Muscle of back (tissue), 11 donors: ENCODE results near the gene RNF150. TPM values are rescaled to one million over a fixed set of nuclear protein-coding genes. Genes with fewer than 3 reads are reported as not detected.

Experiments
- DNase-seq, 3 donors: peaks; one replicate each; pipeline versions ENCODE4 v3.0.0 to v3.0.0-alpha.2; 2013
- polyA plus RNA-seq, 10 donors: library from polyadenylated mRNA; unstranded; fragments of 120-200 nt; gene quantifications; one replicate each; pipeline ENCODE4 v1.2.1, GENCODE V29; 2013; ENCODE audit not compliant: insufficient read length in 10 of 10

RNF150 gene
- polyA plus RNA-seq, 10 donors: 30.4 to 43.4 (median 38.0) TPM

DNA sequence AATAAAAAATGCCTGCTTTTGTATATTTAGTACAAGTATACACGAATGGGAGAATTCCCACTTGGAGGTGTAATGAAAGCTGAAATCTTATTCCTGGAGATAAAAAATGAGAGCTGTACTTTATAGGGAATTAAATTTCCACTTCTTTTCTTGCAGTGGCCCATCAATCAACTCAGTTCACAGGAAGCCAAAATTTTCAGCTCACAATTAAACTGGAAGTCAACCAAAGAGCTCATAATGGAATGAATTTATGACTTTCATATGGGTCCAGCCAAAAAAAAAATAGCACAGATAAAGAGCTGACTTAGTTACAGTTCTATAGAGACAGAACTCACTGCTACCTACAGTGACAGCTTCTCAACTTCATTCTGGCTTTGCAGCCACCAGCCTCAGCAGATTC, 261.9 kb downstream of the RNF150 start:
- peak; percentile 63 to 79 (median 65) for DNase-seq

DNA sequence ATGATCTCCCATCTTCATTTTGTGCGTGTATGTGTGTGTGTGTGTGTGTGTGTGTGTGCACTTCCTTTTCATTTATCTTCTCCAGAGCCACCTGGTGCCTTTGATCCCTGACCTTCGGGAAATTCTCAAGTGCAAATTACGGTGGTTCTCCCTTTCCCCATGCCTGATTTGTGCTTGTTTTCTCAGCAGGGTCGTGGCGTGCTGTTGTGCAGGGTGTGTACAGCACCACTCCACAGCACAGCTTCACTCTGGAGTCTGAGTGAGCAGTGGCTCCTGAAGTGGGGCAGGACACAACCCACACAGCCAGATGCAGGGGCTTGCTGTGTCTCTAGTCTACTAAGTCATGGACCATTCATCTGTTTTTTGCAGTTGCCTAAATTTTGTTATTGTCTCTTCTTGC, 262.8 kb downstream of the RNF150 start:
- DNase-seq: no peak

DNA sequence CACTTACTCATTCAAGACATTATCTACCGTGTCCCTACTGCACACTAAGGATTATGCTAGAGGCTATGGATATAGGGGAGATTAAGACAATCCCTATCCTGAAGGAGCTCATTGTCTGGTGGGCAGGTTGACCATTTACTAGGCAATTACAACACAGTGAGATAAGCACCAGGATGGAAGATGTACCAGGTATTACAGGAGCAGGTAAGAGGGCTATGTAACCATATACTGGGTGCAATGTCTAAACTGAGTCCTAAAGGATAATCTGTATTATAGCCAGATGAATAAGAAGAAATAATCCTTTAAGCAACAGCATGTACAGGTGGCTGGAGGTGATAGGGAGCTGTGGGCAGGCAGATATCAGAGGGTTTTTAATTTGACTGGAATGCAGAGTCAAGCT, 263.8 kb downstream of the RNF150 start:
- DNase-seq: no peak

DNA sequence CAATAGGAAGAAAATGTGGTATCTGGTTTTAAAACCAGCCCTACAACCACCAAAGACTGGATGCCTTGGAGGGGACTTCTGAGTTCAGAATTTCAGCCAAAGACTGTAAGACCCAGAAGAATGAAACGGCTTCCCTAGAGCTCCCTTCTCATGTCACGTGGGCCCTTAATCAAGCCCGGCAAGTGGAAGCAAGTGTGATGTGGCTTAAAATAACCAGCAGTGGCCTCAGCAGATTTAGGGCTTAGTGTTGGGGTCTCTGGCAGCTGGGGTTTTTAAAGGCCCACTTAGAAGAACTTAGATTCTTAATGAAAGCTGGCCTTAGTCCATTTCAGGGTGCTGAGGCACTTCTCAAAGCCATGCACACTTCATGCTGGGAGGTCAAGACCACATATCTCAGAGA, 265.9 kb downstream of the RNF150 start:
- no peak for DNase-seq

DNA sequence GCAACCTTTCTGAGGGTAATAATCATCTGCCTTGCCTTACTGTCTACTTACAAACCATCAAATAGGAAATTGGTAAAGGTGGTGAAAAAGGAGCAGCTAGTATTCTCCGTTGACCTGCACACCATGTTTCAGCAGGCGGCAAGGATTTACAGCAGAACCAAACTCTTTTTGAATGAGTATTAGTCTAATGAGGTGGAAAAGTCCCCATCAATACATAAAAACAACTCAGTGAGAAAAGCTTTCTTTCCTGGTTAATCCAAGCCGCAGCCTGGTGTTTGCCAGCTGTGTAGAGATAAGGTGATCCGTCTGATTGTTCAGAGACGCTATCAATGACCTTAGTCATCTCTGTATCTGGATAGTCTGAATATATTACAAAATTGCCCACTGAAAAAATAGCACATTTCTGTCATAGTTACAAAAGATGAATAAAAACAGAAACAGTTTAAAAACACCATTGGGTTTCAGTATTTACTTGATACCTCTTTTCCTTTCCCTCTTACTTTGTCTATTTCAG, 266.7 kb downstream of the RNF150 start:
- no peak for DNase-seq

DNA sequence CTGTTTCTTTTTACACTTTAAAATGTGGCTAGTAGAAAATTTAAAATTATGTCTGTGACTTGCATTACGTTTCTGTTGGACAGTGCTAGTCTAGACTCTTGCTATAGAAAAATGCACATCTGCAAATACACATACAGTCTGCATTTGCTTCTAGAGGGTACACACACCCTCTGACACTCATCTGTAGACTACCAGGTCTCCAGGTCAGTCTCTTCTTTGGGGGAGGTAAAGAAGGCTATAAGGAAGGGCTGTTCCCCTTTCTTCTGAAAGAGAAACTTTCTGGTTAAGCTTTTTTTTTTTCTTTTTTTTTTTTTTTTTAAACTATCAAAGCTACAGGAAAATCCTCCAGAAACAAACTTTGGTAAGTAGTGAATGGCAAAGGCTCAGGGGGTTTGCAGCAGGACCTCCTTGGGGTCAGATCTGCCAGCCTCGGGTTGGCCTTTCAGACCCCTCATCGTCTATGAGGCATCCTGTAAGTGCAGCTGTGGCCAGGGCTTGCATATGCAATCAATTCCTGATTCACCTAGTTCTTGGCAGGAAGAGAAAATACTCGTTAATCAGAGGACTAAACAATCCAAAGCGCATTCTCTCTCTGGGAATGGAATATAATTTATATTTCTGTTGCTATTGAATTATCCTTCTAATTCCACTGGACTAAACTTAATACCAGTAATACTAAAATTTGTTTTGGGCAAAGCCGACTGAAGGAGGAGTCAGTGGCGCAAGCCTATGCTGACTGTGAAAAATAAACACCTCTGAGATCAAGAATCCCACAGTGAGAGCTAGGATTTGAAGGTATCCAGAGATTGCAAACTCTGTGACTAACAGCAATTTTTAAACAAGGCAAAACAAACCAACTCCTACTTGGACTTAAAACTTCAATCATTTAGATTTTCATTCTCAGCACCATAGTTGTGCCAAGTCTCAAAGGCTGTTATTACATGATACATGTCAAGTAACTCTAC, 267.7 kb downstream of the RNF150 start:
- peak in 1 of 3 donors; percentile 67 for DNase-seq

DNA sequence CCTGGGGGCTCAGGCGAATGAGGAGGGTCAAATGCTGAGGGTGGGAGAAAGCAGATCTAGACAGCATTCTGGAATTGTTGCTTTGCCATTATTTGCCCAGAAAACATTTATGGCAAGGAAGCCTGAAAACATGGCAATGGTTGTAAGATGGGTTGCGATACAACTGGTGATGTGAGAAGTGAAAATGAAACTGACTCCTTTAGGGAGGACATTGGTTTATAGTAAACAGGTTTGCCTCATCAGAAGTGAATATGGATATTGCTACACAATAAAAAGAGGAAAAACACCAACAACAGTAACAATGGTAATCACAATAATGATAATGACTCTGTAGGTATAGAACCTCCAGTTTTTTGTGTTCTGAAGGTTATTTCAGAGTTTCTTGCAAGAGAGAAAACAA, 270.1 kb downstream of the RNF150 start:
- no peak for DNase-seq

DNA sequence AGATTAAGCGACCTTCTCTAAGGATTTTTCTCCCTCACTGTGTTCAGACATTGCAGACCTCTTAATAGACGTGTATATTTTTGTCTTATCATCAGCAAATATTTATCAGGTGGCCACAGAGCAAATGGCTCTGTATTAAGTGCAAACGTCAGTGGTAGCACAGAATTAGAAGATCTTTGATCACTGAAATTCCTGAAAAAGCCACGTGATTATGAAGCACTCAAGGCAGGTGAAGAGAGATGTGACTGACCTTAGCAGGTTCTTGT, 271.2 kb downstream of the RNF150 start:
- no peak for DNase-seq

DNA sequence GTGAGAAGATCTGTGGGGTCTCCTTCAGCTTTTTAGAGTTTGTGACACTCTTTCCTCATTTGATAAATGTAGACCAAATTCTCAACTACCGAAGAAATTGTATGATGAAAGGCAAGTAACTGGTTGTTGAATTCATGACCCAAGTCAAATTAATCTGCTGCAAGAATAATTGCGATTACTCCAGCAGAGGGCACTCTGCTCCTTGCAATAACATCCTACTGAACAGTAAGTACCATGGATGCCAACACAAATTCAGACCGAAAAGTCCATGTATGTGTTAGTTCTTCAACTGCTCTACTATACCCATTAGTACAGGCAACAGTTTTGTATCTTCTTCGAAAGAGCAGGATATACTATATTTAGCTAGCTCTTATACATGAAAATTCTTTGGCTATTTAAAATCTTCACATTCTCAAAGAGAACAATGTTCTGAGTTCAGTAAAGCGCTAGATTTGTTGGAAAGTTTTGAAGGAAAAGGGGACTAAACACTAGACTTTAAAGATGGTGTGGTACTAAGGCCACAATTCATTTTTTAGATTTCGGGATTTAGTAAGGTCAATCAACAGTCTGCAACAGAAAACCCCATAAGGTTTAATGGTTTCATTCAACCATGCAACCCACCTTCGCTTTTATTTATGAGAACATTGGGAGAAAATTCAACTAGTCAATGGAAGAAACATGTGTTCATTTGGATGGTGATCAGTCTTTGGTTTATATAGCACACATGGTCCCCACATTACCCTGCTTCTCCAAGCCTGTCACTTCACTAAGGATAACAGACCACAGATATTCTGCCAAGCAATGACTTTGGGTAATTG, 271.7 kb downstream of the RNF150 start:
- peak; percentile 85 to 94 (median 90) for DNase-seq

DNA sequence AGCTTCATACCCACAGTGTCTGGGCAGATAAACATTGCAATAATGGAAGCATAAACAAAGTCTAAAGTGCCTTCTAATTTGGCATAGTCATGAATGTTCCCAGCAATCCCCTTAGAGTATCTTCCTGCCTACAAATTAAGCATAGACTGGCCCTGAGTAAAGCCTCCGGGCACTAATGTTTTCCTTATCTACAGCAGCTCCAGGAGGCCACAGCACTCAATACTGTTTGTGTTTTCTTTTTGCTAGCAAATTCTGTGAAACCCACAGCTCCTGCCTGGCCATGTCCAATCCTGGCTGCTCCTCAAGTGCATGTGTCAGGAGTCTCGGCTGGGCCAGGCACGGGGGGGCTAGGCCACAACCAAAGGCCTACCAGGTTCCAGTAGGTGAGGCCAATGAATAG, 274.4 kb downstream of the RNF150 start:
- no peak for DNase-seq

DNA sequence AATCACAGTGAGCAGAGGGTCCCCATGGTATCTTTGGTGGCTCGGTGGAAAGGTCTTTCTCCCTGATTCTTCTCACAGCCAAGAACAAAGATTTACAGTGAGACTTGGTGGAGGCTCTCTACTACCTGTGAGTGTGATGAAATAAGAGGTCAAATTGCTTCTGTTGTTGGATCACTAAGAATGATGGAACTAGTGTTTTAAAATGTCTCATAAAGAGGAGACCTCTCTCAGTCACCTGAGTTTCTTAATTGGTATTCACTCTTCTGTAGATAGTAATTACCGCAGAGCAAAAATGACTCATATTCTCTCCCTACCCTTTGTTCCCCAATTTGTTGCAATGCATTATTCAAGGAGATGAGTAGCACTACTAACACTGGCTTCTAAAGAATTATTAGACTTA, 276.2 kb downstream of the RNF150 start:
- DNase-seq: no peak

DNA sequence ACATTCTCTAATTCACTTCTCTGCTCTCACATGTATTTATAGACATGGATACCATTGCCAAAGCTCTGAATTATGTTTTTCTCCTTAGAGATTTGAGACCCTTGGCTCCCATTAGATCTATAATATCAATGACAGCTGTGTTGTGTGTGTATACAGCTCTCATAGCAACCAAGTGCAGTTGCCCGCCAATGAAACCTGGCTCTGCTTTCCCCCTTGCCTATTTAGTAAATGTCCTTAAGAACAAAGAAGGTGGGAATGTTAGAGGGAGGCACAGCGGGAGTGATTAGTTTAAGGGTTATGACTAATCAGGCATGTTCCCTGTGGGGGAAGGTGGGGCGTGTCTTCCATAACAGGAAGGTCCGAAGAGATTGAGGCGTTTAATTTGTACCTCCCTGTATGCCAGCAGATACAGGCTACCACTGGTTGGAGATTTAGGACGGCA, 276.6 kb downstream of the RNF150 start:
- DNase-seq: peak; percentile 65 to 93 (median 84)

DNA sequence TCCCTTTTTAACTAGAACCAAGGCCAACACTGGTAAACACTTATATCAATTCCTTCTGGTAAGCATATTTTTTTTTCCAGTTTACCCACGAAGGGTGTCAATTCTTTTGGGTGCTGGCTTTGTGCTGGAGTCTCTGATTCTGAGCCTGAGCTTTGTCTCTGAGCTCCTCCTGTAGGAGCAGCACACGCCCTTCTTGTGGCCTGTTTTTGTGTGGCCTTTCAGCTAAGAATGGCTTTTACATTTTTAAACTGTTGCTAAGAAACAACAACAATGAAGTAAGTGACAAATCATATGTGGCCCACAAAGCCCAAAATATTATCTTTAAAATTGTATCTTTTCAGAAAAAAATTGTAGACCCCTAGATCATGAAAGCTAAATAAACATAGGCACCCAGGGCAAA, 279.1 kb downstream of the RNF150 start:
- no peak for DNase-seq

DNA sequence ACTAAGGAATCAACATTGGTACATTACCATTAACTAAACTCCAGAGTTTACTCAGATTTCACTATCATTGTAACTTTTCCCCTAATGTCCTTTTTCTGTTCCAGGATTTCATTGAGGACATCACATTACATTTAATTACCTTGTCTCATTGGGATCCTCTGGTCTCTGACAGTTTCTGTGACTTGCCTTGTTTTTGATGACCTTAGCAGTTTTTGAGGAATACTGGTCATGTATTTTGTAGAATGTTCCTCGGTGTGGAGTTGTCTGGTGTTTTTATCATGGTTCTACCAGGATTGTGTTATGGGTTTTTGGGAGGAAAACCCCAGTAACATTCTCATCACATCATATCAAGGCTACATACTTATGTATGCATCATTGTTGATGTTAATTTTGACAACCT, 281.5 kb downstream of the RNF150 start:
- DNase-seq: no peak

DNA sequence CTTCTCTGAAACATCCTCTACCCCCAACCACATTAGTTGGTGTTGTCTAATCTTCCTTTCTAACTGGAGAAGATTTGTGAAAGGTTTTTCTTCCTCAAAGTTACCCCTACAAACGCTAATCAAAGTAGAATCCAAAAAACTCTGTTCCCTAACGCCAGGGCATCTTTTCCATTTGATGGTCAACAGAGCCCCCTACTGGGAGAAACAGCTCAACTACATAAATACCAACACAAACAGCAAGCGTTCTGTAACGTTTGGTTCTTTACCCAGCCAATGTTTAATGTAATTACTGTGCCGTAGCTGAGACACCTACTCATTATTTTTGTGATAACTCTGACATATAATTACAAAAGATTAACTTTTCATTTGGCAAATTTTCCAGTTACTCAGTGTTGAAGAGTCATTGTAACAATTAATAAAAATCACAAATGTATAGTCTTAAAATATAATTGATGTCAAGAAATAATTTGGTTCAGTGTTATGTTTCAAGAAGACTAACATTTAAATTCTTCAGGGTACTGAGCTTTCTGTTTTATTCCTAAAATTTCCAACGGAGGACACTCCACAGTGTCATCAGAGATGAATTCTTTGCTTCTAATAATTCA, 282.1 kb downstream of the RNF150 start:
- DNase-seq: peak; percentile 68 to 86 (median 78)

DNA sequence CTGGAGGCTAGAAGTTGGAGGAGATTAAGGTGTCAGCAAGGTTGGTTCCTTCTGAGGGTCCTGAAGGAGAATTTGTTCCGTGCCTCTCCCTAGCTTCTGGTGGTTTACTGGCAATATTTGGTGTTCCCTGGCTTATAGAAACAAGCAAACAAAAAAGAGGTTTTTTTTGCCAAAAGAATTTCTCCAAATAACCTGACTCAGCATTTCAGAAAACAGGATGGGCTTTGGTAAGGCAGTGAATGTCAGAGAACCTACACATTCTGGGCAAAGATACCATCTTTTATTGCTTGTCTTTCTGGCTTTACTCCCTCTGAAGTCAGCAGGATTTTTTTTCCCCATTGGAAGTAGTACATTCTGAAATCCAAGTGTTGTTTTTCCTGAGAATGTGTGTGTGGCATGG, 283.7 kb downstream of the RNF150 start:
- no peak for DNase-seq

DNA sequence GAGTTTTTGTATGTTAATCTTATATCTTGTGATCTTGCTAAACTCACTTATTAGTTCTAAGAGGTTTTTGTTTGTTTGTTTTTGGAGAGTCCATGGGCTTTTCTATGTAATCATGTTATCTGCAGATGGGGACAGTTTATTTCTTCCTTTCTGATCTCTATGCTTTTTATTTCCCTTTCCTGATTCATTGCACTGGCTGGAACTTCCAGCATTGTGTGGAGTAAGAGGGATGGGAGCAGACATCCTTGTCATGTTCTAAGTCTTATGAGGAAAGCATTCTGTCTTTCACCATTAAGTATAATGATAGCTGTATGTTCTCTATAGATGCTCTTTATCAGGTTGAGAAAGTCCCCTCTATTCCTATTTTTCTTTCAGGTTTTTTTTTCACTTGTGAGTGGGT, 286.5 kb downstream of the RNF150 start:
- no peak for DNase-seq

DNA sequence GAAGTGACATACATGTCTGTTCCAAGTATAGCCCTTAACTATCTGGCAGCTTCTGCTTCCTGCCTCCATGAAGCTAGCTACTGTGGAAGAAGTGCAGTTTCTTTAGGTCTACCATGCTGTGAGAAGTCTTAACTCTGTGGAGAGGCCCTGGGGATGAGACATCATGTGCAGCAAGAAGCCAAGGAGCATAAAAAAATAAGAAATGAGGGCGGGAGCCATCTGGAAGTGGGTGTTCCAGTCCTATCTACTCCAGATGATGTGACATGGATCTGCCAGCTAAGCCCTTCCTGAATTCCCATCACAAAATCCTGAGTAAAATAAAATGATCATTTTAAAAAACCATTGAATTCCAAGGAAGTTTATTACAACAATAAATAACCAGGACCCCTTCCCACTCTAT, 289.2 kb downstream of the RNF150 start:
- no peak for DNase-seq

DNA sequence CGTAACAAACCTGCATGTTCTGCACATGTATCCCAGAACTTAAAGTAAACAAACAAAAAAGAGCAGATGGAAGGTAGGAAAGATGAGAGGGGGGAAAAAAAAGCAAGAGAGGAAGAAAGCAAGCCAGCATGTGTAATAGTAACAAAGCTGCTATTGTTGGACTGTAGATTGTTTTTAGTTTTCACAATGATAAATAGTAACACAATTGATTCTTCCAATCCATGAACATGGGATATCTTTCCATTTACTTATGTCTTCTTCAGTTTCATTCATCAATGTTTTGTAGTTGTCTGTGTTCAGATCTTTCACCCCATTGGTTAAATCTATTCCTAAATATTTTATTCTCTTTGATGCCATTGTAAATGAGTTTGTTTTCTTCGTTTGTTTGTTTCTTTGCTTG, 292.1 kb downstream of the RNF150 start:
- DNase-seq: no peak

DNA sequence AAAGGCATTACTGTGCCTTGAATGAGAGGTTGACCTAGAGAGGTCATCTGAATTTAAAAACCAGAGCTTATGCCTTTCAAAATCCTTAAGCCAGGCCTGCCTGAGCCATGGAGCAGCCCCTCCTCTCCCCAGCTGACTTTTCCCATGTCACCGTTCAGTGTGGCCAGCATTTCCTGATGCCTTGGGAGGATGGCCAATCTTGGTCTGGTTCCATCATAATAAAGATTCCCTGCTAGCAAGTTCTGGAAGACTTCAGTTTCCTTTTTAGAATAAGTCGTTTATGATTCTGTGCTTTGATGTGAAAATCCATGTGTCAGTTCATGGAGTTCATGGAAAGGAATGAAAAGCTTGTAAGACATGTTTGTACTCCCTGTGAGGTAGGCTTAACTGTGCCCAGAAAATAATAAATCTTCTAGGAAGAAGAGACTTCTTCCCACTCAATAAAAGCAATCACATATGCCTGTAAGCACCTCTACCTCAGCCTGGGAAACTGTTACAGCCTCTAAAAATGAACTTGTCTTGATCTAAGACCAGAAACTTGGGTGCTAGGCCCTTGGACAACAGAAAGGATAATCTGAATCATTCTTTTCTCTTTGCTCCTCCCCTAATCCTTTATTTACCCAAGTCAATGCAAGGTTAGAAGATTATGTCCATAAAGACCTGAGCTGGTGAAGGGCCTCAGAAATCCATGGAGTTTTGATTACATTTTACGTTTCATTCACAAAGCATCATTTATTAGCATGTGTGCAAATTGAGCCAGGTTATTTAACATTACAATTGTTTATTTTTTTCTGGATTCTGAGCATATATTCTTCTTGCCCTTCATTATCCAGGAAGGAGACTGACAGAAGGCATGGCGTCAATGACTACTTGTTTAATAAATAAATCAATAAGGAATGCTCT, 293.1 kb downstream of the RNF150 start:
- peak in 2 of 3 donors; percentile 29 to 53 for DNase-seq

DNA sequence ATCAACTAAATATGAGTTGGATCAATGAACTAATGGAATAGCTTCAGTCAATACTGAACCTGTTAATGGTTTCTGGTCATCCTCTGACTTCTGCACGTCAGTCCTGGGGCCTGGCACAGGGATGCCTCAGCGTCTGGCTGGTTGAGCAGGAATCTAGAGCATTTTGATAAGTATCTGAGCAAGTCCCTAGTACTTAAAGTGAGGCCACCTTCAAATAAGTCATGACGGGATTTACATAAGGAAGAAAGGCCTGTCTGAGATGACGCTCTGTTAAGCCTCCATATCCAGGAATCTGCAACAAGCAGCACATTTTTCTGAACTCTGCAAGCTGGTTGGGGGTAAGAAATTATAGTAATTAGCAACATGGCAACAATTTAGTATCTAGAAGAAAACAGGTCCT, 293.9 kb downstream of the RNF150 start:
- no peak for DNase-seq
